GM21515 (cell line): ENCODE results near the gene METTL21A.

Source experiments
- ATAC-seq: cut with Tn5 transposase; IDR thresholded peaks from one replicate; pipeline ENCODE4 v1.9.1; 2021; ENCODE audit not compliant: unreplicated experiment

Gene METTL21A

GRCh38 chr2:207565736-207566500 is 59.3 kb downstream of the METTL21A start:
- no peak for ATAC-seq
